ACHN (cell line): Measurements from ENCODE around the gene CEP350.

ENCODE experiments used
- DNase-seq: peaks from one replicate; pipeline ENCODE4 v3.0.0-alpha.2; 2015
- in situ Hi-C: cut with HindIII; loops from 2 replicates; pipeline ENCODE4 v1.10.0; 2017; ENCODE audit warnings: low sequenced_read_pairs, low pct_ligation_motif_present, low pct_unique_long_range_greater_than_20kb

Gene CEP350

GRCh38 chr1:180157576-180158057 lies 203.0 kb downstream of the CEP350 start:
- DNase-seq = no peak
- in situ Hi-C loops = no loop called here

GRCh38 chr1:180158149-180159147 lies 203.8 kb downstream of the CEP350 start:
- in situ Hi-C loops = no loop called here
- no peak for DNase-seq

GRCh38 chr1:180160357-180160756 lies 205.7 kb downstream of the CEP350 start:
- in situ Hi-C loops = no loop called here
- DNase-seq = no peak

- in situ Hi-C loops = no loop called here
- no peak for DNase-seq
Observed at GRCh38 chr1:180163041-180163440, 208.4 kb downstream of the CEP350 start.
